ENCODE data around the gene TNFAIP8L2.

Gene TNFAIP8L2

GRCh38 chr1:151133018-151133806 lies 23.2 kb upstream of the TNFAIP8L2 start:
- H3K4me3 ChIP-seq (ENCODE audit: low read length), result no peak overlapping the region
- H3K4me2 ChIP-seq (ENCODE audit: low read depth, low read length), result no peak overlapping the region
- no peaks in the 10 kb centered on the region for H3F3A ChIP-seq (ENCODE audit: insufficient read depth, low read length)
- H3K4me1 ChIP-seq (ENCODE audit: low read length), result peaks cover 9% of the 10 kb centered on the region
- H3K9me3 ChIP-seq (replicated peaks; ENCODE audit: insufficient read depth, low read length), result no peaks in the 10 kb centered on the region
- H2AFZ ChIP-seq (ENCODE audit: low read length), result no peak overlapping the region
- H3K27me3 ChIP-seq (replicated peaks; ENCODE audit: insufficient read depth, low read length), result peaks cover 32% of the 10 kb centered on the region
- no peaks in the 10 kb centered on the region for H4K20me1 ChIP-seq (ENCODE audit: insufficient read depth, low read length)
- no peaks in the 10 kb centered on the region for H3K79me2 ChIP-seq (ENCODE audit: low read length)
- H3K27ac ChIP-seq (ENCODE audit: low read length), result no peak overlapping the region
- H3K9me2 ChIP-seq (replicated peaks; ENCODE audit: insufficient read depth, low read length), result no peaks in the 10 kb centered on the region
- DNase-seq, result no peak
- H3K36me3 ChIP-seq (replicated peaks; ENCODE audit: insufficient read depth, low read length), result no peaks in the 10 kb centered on the region
- TF ChIP-seq EZH2 (optimal IDR thresholded peaks at IDR 0.05; ENCODE audit: low read depth, low read length) (no peak), CTCF (IDR thresholded peaks at IDR 0.05; ENCODE audit: low read length) (no peak), EZH2phosphoT487 (IDR thresholded peaks at IDR 0.05; ENCODE audit: low read length) (no peak)
- H3K9ac ChIP-seq (ENCODE audit: low read length), result no peak overlapping the region

- Histone ChIP-seq H3K9me2 (replicated peaks; ENCODE audit: insufficient read depth, low read length) (no peaks in the 10 kb centered on the region), H2AFZ (ENCODE audit: low read length) (no peak overlapping the region), H3K4me2 (ENCODE audit: low read depth, low read length) (no peak overlapping the region), H3F3A (ENCODE audit: insufficient read depth, low read length) (no peaks in the 10 kb centered on the region), H3K4me1 (ENCODE audit: low read length) (peaks cover 9% of the 10 kb centered on the region), H3K36me3 (replicated peaks; ENCODE audit: insufficient read depth, low read length) (no peaks in the 10 kb centered on the region), H3K27ac (ENCODE audit: low read length) (no peak overlapping the region), H3K79me2 (ENCODE audit: low read length) (no peaks in the 10 kb centered on the region), H3K4me3 (ENCODE audit: low read length) (no peak overlapping the region), H3K27me3 (replicated peaks; ENCODE audit: insufficient read depth, low read length) (peaks cover 43% of the 10 kb centered on the region), H3K9ac (ENCODE audit: low read length) (no peak overlapping the region), H3K9me3 (replicated peaks; ENCODE audit: insufficient read depth, low read length) (no peaks in the 10 kb centered on the region), H4K20me1 (ENCODE audit: insufficient read depth, low read length) (no peaks in the 10 kb centered on the region)
- no peak for DNase-seq
- TF ChIP-seq EZH2 (optimal IDR thresholded peaks at IDR 0.05; ENCODE audit: low read depth, low read length), result no peak
- no peak for TF ChIP-seq CTCF (IDR thresholded peaks at IDR 0.05; ENCODE audit: low read length)
- TF ChIP-seq EZH2phosphoT487 (IDR thresholded peaks at IDR 0.05; ENCODE audit: low read length), result no peak
These were observed 22.1 kb upstream of the TNFAIP8L2 start for GRCh38 chr1:151134396-151134795.

GRCh38 chr1:151134991-151135390 lies 21.5 kb upstream of the TNFAIP8L2 start:
- no peaks in the 10 kb centered on the region for H3K9me2 ChIP-seq (replicated peaks; ENCODE audit: insufficient read depth, low read length)
- H3K36me3 ChIP-seq (replicated peaks; ENCODE audit: insufficient read depth, low read length), result no peaks in the 10 kb centered on the region
- no peaks in the 10 kb centered on the region for H3F3A ChIP-seq (ENCODE audit: insufficient read depth, low read length)
- no peaks in the 10 kb centered on the region for H4K20me1 ChIP-seq (ENCODE audit: insufficient read depth, low read length)
- no peak overlapping the region for H3K9ac ChIP-seq (ENCODE audit: low read length)
- H3K79me2 ChIP-seq (ENCODE audit: low read length), result no peaks in the 10 kb centered on the region
- no peak for TF ChIP-seq EZH2phosphoT487 (IDR thresholded peaks at IDR 0.05; ENCODE audit: low read length)
- TF ChIP-seq EZH2 (optimal IDR thresholded peaks at IDR 0.05; ENCODE audit: low read depth, low read length), result no peak
- no peak for TF ChIP-seq CTCF (IDR thresholded peaks at IDR 0.05; ENCODE audit: low read length)
- peaks cover 48% of the 10 kb centered on the region for H3K27me3 ChIP-seq (replicated peaks; ENCODE audit: insufficient read depth, low read length)
- no peak overlapping the region for H3K4me2 ChIP-seq (ENCODE audit: low read depth, low read length)
- H3K4me3 ChIP-seq (ENCODE audit: low read length), result no peak overlapping the region
- H3K4me1 ChIP-seq (ENCODE audit: low read length), result peaks cover 9% of the 10 kb centered on the region
- no peak overlapping the region for H3K27ac ChIP-seq (ENCODE audit: low read length)
- no peaks in the 10 kb centered on the region for H3K9me3 ChIP-seq (replicated peaks; ENCODE audit: insufficient read depth, low read length)
- DNase-seq, result no peak
- no peak overlapping the region for H2AFZ ChIP-seq (ENCODE audit: low read length)

Measured in MM.1S (cell line).